ENCODE results near the gene ITGB6.

DNA sequence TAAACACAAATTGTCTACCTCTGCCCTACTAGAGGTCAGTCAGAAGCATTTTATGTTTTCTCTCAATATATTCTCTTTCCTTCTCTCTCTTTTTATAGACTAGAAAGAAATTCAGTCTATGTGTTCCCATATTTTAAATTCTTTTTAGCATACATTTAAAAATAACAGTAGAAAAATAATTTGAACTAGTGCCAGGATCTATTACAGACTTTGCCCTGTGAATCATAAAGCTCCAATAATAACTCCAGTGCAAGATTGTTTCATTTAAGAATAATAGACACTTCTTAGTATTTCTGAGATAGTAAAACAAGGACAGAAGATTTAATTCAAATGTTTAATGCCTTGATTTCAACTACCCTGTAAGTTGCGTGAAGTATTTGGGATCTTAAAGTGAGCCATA, 60.1 kb downstream of the ITGB6 start:
- TF ChIP-seq POLR2A (IDR thresholded peaks at IDR 0.05; ENCODE audit: low read depth, low read length), result no peak
- no peak for TF ChIP-seq POLR2AphosphoS5 (IDR thresholded peaks at IDR 0.05; ENCODE audit: low read depth, low read length)
- no peak for TF ChIP-seq TAF1 (IDR thresholded peaks at IDR 0.05; ENCODE audit: borderline replicate concordance, low read depth, low read length)
